H1 (cell line): ENCODE results near the gene EIPR1. TPM values are rescaled to one million over a fixed set of nuclear protein-coding genes. Genes with fewer than 3 reads are reported as not detected.

Experiments used
- CTCF ChIA-PET: fragments of 300-600 bp; sonication (Branson Sonifier 250); formaldehyde crosslinking; loops from one replicate; lab custom pipeline; 2021; ENCODE audit not compliant: partially characterized antibody; lab: Charles Lee
- POLR2A ChIA-PET: fragments of 300-600 bp; sonication (Branson Sonifier 250); formaldehyde crosslinking; loops from one replicate; lab custom pipeline; 2021; ENCODE audit warnings: inconsistent platforms; ENCODE audit not compliant: partially characterized antibody; lab: Charles Lee
- DNase-seq, 2 experiments: peaks; one replicate each; pipeline versions ENCODE4 v3.0.0 to v3.0.0-alpha.2; 2010 to 2022; ENCODE audit warnings: low spot score in 2 of 2, low read depth in 1 of 2, mixed read lengths in 1 of 2
- FAIRE-seq: peaks from 2 replicates; lab custom pipeline; 2011; peaks lifted over from hg19 to GRCh38; lab: Jason Lieb, UNC
- H2AFZ ChIP-seq: 2 replicates; pipeline ENCODE4 v1.8.1; 2012; ENCODE audit warnings: low read length, inconsistent platforms
- H2AK5ac ChIP-seq: 2 replicates; pipeline ENCODE4 v1.6.1; 2013; ENCODE audit warnings: low read depth, low read length
- H2BK120ac ChIP-seq: replicated peaks from 2 replicates; pipeline ENCODE3; 2013; ENCODE audit warnings: low read depth, low read length, inconsistent platforms
- H2BK12ac ChIP-seq: 2 replicates; pipeline ENCODE4 v1.6.1; 2013; ENCODE audit warnings: low read depth, low read length
- H2BK15ac ChIP-seq: 2 replicates; pipeline ENCODE4 v1.6.1; 2013; ENCODE audit warnings: low read length
- H2BK20ac ChIP-seq: 2 replicates; pipeline ENCODE4 v1.6.1; 2013; ENCODE audit warnings: low read length
- H2BK5ac ChIP-seq: 2 replicates; pipeline ENCODE4 v1.6.1; 2013; ENCODE audit warnings: low read depth, low read length
- H3K14ac ChIP-seq: 2 replicates; pipeline ENCODE4 v1.6.1; 2013; ENCODE audit warnings: inconsistent platforms; ENCODE audit not compliant: insufficient read length
- H3K18ac ChIP-seq: 2 replicates; pipeline ENCODE4 v1.6.1; 2013; ENCODE audit warnings: low read length; ENCODE audit errors: extremely low read depth
- H3K23ac ChIP-seq: 2 replicates; pipeline ENCODE4 v1.6.1; 2013; ENCODE audit warnings: inconsistent platforms; ENCODE audit not compliant: insufficient read length
- H3K23me2 ChIP-seq: 2 replicates; pipeline ENCODE4 v1.6.1; 2013; ENCODE audit warnings: low read depth, low read length
- H3K27ac ChIP-seq: 2 replicates; pipeline ENCODE4 v1.6.1; 2011; ENCODE audit warnings: low read depth, low read length, inconsistent platforms
- H3K27me3 ChIP-seq, 4 experiments: replicated peaks in 1 of 4; 1 replicate in 1 of 4; 2 replicates in 3 of 4; pipeline versions ENCODE4 v1.6.1 to v1.8.1; 2011 to 2013; ENCODE audit warnings: low read length in 3 of 4, mild to moderate bottlenecking in 3 of 4, inconsistent platforms in 2 of 4, mixed read lengths in 2 of 4, moderate library complexity in 1 of 4; ENCODE audit not compliant: control insufficient read depth in 3 of 4, insufficient read depth in 3 of 4; ENCODE audit errors: extremely low read depth in 1 of 4
- H3K36me3 ChIP-seq, 4 experiments: 2 replicates each; pipeline versions ENCODE4 v1.6.1 to v1.8.1; 2011 to 2013; ENCODE audit warnings: mild to moderate bottlenecking in 4 of 4, low read length in 3 of 4, moderate library complexity in 2 of 4, control low read depth in 1 of 4, inconsistent platforms in 1 of 4; ENCODE audit not compliant: insufficient read depth in 4 of 4, control insufficient read depth in 2 of 4
- H3K4ac ChIP-seq: replicated peaks from 2 replicates; pipeline ENCODE3; 2013; ENCODE audit warnings: low read length, low read depth, mixed read lengths, inconsistent platforms; ENCODE audit not compliant: insufficient read length
- H3K4me1 ChIP-seq, 4 experiments: replicated peaks in 1 of 4; 1 replicate in 1 of 4; 2 replicates in 3 of 4; pipeline versions ENCODE4 v1.6.1 to v1.8.1; 2011 to 2013; ENCODE audit warnings: low read length in 3 of 4, inconsistent platforms in 2 of 4, mixed read lengths in 1 of 4; ENCODE audit not compliant: insufficient read depth in 4 of 4, control insufficient read depth in 3 of 4
- H3K4me2 ChIP-seq, 2 experiments: 2 replicates each; pipeline versions ENCODE4 v1.6.1 to v1.8.1; 2011 to 2013; ENCODE audit warnings: low read depth in 2 of 2, low read length in 2 of 2, control low read depth in 1 of 2, inconsistent platforms in 1 of 2, mild to moderate bottlenecking in 1 of 2; ENCODE audit not compliant: insufficient read depth in 1 of 2
- H3K4me3 ChIP-seq, 4 experiments: fragments of 200-600, 300-600 bp in 1 of 4; sonication (generic), shearing (Covaris generic), sonication (Bioruptor Twin) in 1 of 4; 2 replicates each; pipeline versions ENCODE4 v1.5.1 to v1.8.1; 2011 to 2016; ENCODE audit warnings: low read length in 4 of 4, low read depth in 3 of 4, control low read depth in 2 of 4, inconsistent platforms in 2 of 4, mild to moderate bottlenecking in 2 of 4, mixed read lengths in 1 of 4, moderate library complexity in 1 of 4; ENCODE audit not compliant: insufficient read depth in 2 of 4; ENCODE audit errors: extremely low read depth in 1 of 4
- H3K56ac ChIP-seq: replicated peaks from 2 replicates; pipeline ENCODE3; 2013; ENCODE audit warnings: low read depth, mild to moderate bottlenecking, mixed read lengths, low read length, inconsistent platforms; ENCODE audit not compliant: insufficient read length
- H3K79me1 ChIP-seq: 2 replicates; pipeline ENCODE4 v1.6.1; 2013; ENCODE audit warnings: low read depth, low read length, control low read depth
- H3K79me2 ChIP-seq, 2 experiments: 2 replicates each; pipeline versions ENCODE4 v1.6.1 to v1.8.1; 2012 to 2013; ENCODE audit warnings: low read length in 2 of 2, mild to moderate bottlenecking in 2 of 2, inconsistent platforms in 1 of 2; ENCODE audit not compliant: insufficient read depth in 2 of 2, control insufficient read depth in 1 of 2
- H3K9ac ChIP-seq, 4 experiments: replicated peaks in 1 of 4; 1 replicate in 1 of 4; 2 replicates in 3 of 4; pipeline versions ENCODE4 v1.6.1 to v1.8.1; 2011 to 2013; ENCODE audit warnings: low read depth in 3 of 4, low read length in 3 of 4, control low read depth in 2 of 4, mild to moderate bottlenecking in 2 of 4, moderate library complexity in 2 of 4, inconsistent platforms in 1 of 4; ENCODE audit errors: extremely low read depth in 1 of 4
- H3K9me3 ChIP-seq, 2 experiments: 2 replicates each; pipeline versions ENCODE4 v1.6.1 to v1.8.1; 2012 to 2013; ENCODE audit warnings: mild to moderate bottlenecking in 2 of 2, moderate library complexity in 2 of 2, control low read depth in 1 of 2, inconsistent platforms in 1 of 2, low read depth in 1 of 2, low read length in 1 of 2, mixed read lengths in 1 of 2; ENCODE audit not compliant: insufficient read depth in 2 of 2
- H4K20me1 ChIP-seq, 2 experiments: replicated peaks in 1 of 2; 2 replicates each; pipeline versions ENCODE3 to v1.8.1; 2011 to 2013; ENCODE audit warnings: inconsistent platforms in 2 of 2, low read length in 2 of 2, mild to moderate bottlenecking in 1 of 2; ENCODE audit not compliant: insufficient read depth in 2 of 2, control insufficient read depth in 1 of 2
- H4K5ac ChIP-seq: 2 replicates; pipeline ENCODE4 v1.6.1; 2013; ENCODE audit warnings: low read length, low read depth, mixed read lengths, inconsistent platforms; ENCODE audit not compliant: insufficient read length
- H4K8ac ChIP-seq: 2 replicates; pipeline ENCODE4 v1.8.0; 2013; ENCODE audit warnings: mild to moderate bottlenecking, moderate library complexity, low read length, inconsistent platforms; ENCODE audit not compliant: insufficient read depth; ENCODE audit errors: extremely low read depth
- H4K91ac ChIP-seq: replicated peaks from 2 replicates; pipeline ENCODE3; 2013; ENCODE audit warnings: low read length, mixed read lengths, inconsistent platforms; ENCODE audit not compliant: insufficient read length
- BCL11A ChIP-seq, 2 experiments: IDR thresholded peaks; one replicate each; pipeline ENCODE4 v1.6.1; 2011; ENCODE audit warnings: low read depth in 2 of 2, low read length in 2 of 2, mild to moderate bottlenecking in 2 of 2
- CBX5 ChIP-seq: fragments of 300-800, 300-1000 bp; sonication (generic); IDR thresholded peaks from 2 replicates; pipeline ENCODE4 v1.7.1; 2016; ENCODE audit warnings: antibody characterized with exemption, low read length, low read depth
- EZH2 ChIP-seq: fragments of 200-600 bp; sonication (generic); IDR thresholded peaks from 2 replicates; pipeline ENCODE4 v1.7.1; 2012; ENCODE audit warnings: low read depth, mild to moderate bottlenecking, moderate library complexity, low read length, inconsistent platforms; ENCODE audit not compliant: severe bottlenecking
- GTF2F1 ChIP-seq: IDR thresholded peaks from 2 replicates; pipeline ENCODE4 v1.6.1; 2012; ENCODE audit warnings: low read depth, low read length, improper control_type of control experiment, borderline replicate concordance
- PHF8 ChIP-seq: fragments of 200-600 bp; sonication (generic); conservative IDR thresholded peaks from 2 replicates; pipeline ENCODE4 v1.7.1; 2012; ENCODE audit warnings: low read depth, mild to moderate bottlenecking, inconsistent platforms, low read length, moderate library complexity
- POLR2A ChIP-seq, 2 experiments: IDR thresholded peaks; 1 replicate in 1 of 2; 2 replicates in 1 of 2; pipeline ENCODE4 v1.6.1; 2011; ENCODE audit warnings: low read depth in 2 of 2, low read length in 2 of 2, mild to moderate bottlenecking in 2 of 2; ENCODE audit errors: control extremely low read depth in 1 of 2
- SIN3A ChIP-seq, 2 experiments: IDR thresholded peaks in 1 of 2; conservative IDR thresholded peaks in 1 of 2; 2 replicates each; pipeline ENCODE4 v1.6.1; 2011 to 2012; ENCODE audit warnings: low read length in 2 of 2, improper control_type of control experiment in 1 of 2, low read depth in 1 of 2, mild to moderate bottlenecking in 1 of 2
- SIX5 ChIP-seq: IDR thresholded peaks from 2 replicates; pipeline ENCODE4 v1.6.1; 2011; ENCODE audit warnings: mild to moderate bottlenecking, low read depth, low read length
- WGBS, 2 experiments: shearing (Covaris generic) in 1 of 2; methylation state at CpG; one replicate each; pipeline versions ENCODE4 v1.1.6 to v1.1.7; 2013 to 2015; ENCODE audit warnings: low lambda C conversion rate in 2 of 2, mixed read lengths in 2 of 2, inconsistent platforms in 1 of 2, low coverage in 1 of 2, missing lambda C conversion rate in 1 of 2; ENCODE audit not compliant: insufficient replicate concordance in 2 of 2, insufficient coverage in 1 of 2, insufficient read length in 1 of 2; ENCODE audit errors: extremely low coverage in 1 of 2, missing lambda C conversion rate in 1 of 2; 5-methylcytosine and 5-hydroxymethylcytosine counted together
- polyA plus RNA-seq, 7 experiments: library from polyadenylated mRNA; depleted of rRNA in 3 of 7; stranded (reverse) in 5 of 7; unstranded in 2 of 7; fragments of >200 nt in 5 of 7; fragments of 200-250 nt in 2 of 7; gene quantifications; 1 replicate in 5 of 7; 2 replicates in 1 of 7; 4 replicates in 1 of 7; pipeline versions ENCODE4 v1.2.1 to v1.2.3, GENCODE V29; 2011 to 2013; ENCODE audit warnings: missing spikeins in 2 of 7, mixed read lengths in 2 of 7
- total RNA-seq: library from RNA; stranded (reverse); fragmentation: NEBNext Ultra II Directional; extraction: Animal tissue kit (Norgen Biotek cat#: 25700); gene quantifications from 2 replicates; pipeline ENCODE4 v1.2.1, GENCODE V29; 2021
- TF ChIP-seq, protein P1 (sequence below): IDR thresholded peaks from 2 replicates; pipeline ENCODE4 v1.6.1; 2012; ENCODE audit warnings: low read length, inconsistent platforms

EIPR1 gene
- total and polyA plus RNA-seq, 2 of the 8 experiments (the other 6 are each of a cell fraction or from before 2014, with no cell fraction given): 26.3 to 56.4 TPM

DNA sequence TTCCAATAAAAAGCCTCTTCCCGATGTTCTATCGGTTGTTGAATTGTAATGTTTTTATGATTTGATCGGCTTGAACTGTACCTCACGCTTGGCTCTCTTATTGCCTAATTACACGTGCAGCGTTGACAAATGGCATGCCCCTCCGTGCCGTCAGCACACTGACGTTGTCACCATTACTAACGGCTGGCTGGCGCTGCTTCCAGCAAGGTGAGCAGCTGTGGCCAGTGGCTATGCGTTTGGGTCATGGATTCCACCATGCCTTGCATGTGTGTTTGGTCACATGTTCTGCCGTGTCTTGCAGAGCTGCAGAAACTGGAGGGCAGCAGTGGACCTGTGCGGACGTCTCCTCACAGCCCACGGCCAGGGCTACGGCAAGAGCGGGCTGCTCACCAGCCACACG is 44.0 kb upstream of the EIPR1 start:
- Histone ChIP-seq H2AK5ac (no peak overlapping the region), H3K4ac (no peak overlapping the region), H3K4me2 (no peak overlapping the region), H3K27me3 (no peaks in the 10 kb centered on the region), H2AFZ (no peak overlapping the region), H3K23ac (no peak overlapping the region), H3K9ac (no peak overlapping the region), H4K5ac (no peak overlapping the region), H4K91ac (no peak overlapping the region), H4K20me1 (peaks cover 0 to 11% of the 10 kb centered on the region in 2 experiments), H2BK12ac (no peak overlapping the region), H3K79me2 (no peaks in the 10 kb centered on the region), H2BK15ac (no peak overlapping the region), H3K23me2 (no peaks in the 10 kb centered on the region), H3K9me3 (no peaks in the 10 kb centered on the region), H2BK20ac (no peak overlapping the region), H3K18ac (no peak overlapping the region), H4K8ac (no peak overlapping the region), H3K14ac (no peak overlapping the region), H3K36me3 (peaks cover 0 to 24% (median 16%) of the 10 kb centered on the region in 4 experiments; a peak in 7 of 8 replicates), H3K4me3 (no peak overlapping the region), H3K56ac (no peak overlapping the region), H2BK5ac (no peak overlapping the region), H3K79me1 (0 out of 2 replicates have a peak, but pooled peaks cover 5% of the 10 kb centered on the region), H3K4me1 (no peaks in the 10 kb centered on the region), H2BK120ac (no peak overlapping the region), H3K27ac (no peak overlapping the region)
- WGBS, 2 experiments: 91% methylated on average over 19 of the region's 19 CpGs; no CpG with 5 or more reads in 1 of the 2 experiments
- no peak for DNase-seq
- ChIA-PET CTCF (interaction anchor here (0.8 to 1.6 kb wide), 2 partner anchors 9 to 41 kb away, joined by 3 to 4 read pairs; no protein-coding TSS in a partner anchor), POLR2A (no interaction called here)
- no peak for FAIRE-seq
- TF ChIP-seq POLR2A (IDR thresholded peaks at IDR 0.05; ENCODE audit: control extremely low read depth in 1 of 2, low read depth in 2 of 2, low read length in 2 of 2) (no peak), CBX5 (no peak), SIX5 (no peak), EZH2 (no peak), BCL11A (IDR thresholded peaks at IDR 0.05; ENCODE audit: low read depth in 2 of 2, low read length in 2 of 2) (no peak), GTF2F1 (no peak), PHF8 (no peak), SIN3A (conservative IDR thresholded peaks at IDR 0.05 in 1 of 2, IDR thresholded peaks at IDR 0.05 in 1 of 2; ENCODE audit: low read depth in 1 of 2, low read length in 2 of 2) (no peak)
- TF ChIP-seq, protein P1, sequence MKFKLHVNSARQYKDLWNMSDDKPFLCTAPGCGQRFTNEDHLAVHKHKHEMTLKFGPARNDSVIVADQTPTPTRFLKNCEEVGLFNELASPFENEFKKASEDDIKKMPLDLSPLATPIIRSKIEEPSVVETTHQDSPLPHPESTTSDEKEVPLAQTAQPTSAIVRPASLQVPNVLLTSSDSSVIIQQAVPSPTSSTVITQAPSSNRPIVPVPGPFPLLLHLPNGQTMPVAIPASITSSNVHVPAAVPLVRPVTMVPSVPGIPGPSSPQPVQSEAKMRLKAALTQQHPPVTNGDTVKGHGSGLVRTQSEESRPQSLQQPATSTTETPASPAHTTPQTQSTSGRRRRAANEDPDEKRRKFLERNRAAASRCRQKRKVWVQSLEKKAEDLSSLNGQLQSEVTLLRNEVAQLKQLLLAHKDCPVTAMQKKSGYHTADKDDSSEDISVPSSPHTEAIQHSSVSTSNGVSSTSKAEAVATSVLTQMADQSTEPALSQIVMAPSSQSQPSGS: no peak
